H1 (cell line): ENCODE measurements around the gene SLMAP.

Experiments
- CEBPB ChIP-seq: IDR thresholded peaks from 2 replicates; pipeline ENCODE4 v1.6.1; 2012; ENCODE audit warnings: low read depth, low read length
- CREB1 ChIP-seq: IDR thresholded peaks from 2 replicates; pipeline ENCODE4 v1.6.1; 2012; ENCODE audit warnings: inconsistent platforms
- JUN ChIP-seq: IDR thresholded peaks from 2 replicates; pipeline ENCODE4 v1.6.1; 2011; ENCODE audit warnings: low read depth, mild to moderate bottlenecking, improper control_type of control experiment, low read length
- POLR2AphosphoS5 ChIP-seq: IDR thresholded peaks from 2 replicates; pipeline ENCODE4 v1.6.1; 2011; ENCODE audit warnings: low read depth, low read length
- TF ChIP-seq, protein P1 (sequence below): IDR thresholded peaks from 2 replicates; pipeline ENCODE4 v1.6.1; 2012; ENCODE audit warnings: low read length, inconsistent platforms

DNA sequence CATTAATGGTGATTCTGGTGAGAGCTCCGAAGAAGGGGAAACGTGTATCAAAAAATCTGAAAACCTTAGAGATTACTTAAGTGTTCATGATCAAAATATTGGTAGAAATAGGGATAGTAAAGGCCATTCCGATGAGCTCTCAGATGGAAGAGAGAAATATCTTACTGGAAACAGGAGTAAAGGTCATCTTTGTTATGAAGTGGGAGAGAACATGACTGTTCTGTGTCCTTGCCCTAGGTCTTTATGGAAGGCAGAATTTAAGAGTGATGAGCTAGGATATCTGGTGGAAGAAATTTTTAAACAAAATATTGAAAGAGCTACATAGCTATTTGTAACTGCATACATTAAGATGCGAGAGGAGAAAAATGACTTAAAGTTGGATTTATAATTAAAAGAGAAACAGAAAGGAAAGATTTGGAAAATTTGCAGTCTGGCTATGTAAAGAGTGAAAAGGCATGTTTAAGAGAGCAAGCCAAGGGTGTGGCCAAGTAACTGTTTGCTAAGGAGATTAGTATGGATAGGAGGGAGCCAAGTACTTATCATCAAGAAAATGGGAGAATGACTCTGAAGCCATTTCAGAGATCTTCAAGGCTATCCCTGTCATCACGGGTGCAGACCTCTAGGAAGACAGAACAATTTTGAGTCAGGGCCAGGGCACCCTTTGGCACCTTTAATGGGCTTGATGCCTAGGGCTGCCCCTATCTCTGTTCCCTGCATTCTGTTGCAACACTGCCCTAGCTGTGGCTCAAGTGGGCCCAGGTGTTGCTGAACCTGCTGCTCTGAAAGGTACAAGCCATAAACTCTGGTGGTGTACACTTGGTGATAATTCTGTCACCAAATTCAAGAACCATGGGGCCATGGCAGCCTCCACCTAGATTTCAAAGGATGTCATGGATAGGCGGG lies 27.3 kb downstream of the SLMAP start:
- TF ChIP-seq CREB1 (no peak), POLR2AphosphoS5 (no peak), CEBPB (no peak), JUN (no peak)
- TF ChIP-seq, protein P1, sequence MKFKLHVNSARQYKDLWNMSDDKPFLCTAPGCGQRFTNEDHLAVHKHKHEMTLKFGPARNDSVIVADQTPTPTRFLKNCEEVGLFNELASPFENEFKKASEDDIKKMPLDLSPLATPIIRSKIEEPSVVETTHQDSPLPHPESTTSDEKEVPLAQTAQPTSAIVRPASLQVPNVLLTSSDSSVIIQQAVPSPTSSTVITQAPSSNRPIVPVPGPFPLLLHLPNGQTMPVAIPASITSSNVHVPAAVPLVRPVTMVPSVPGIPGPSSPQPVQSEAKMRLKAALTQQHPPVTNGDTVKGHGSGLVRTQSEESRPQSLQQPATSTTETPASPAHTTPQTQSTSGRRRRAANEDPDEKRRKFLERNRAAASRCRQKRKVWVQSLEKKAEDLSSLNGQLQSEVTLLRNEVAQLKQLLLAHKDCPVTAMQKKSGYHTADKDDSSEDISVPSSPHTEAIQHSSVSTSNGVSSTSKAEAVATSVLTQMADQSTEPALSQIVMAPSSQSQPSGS, result no peak
